Stimulated activated CD4-positive, alpha-beta T cell treated with anti-CD3 and anti-CD28 coated beads, TNF-alpha, amount 100 ng/mL, for 4 hours (primary cell): ENCODE results near the gene PRRT1B.
A peak's percentile ranks its signal among the peaks of the same experiment; 100 is the strongest.
"Not testable (repeated sequence)": the region's sequence is repeated elsewhere in the genome, so short reads cannot be mapped to it uniquely, and the experiment has no call there.

Experiments
- DNase-seq, 3 experiments: peaks; one replicate each; pipeline ENCODE4 v3.0.0-alpha.2; 2020; ENCODE audit warnings: low read depth in 3 of 3

PRRT1B gene

DNA sequence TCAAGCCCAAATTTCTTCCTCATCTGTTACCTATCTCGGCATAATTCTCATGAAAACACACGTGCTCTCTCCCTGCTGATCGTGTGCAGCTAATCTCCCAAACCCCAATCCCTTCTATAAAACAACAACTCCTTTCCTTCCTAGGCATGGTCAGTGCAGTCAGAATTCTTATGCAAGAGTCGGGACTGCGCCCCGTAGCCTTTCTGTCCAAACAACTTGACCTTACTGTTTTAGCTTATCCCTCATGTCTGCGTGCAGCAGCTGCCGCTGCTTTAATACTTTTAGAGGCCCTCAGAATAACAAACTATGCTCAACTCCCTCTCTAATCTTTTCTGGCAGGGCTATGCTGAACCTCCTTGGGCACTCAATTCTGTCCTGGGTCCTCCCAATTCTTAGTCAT, 5.1 kb downstream of the PRRT1B start:
- not testable (repeated sequence) for DNase-seq

DNA sequence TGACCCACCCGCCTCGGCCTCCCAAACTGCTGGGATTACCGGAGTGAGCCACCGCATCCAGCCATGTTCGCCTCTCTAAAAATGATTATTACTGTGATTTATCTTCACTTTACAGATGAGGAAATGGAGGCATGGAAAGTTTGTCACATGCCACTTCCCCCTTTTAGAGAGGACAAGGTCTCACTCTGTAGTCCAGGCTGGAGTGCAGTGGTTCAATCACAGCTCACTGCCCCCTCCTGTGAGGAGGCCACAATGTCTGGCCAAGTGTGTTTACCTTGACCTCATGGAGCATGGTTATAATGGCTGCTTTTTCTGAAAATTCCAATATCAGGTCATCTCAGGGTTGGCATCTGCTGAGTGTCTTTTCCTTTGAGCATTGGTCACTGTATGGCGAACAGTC, 6.7 kb downstream of the PRRT1B start:
- DNase-seq = no peak

DNA sequence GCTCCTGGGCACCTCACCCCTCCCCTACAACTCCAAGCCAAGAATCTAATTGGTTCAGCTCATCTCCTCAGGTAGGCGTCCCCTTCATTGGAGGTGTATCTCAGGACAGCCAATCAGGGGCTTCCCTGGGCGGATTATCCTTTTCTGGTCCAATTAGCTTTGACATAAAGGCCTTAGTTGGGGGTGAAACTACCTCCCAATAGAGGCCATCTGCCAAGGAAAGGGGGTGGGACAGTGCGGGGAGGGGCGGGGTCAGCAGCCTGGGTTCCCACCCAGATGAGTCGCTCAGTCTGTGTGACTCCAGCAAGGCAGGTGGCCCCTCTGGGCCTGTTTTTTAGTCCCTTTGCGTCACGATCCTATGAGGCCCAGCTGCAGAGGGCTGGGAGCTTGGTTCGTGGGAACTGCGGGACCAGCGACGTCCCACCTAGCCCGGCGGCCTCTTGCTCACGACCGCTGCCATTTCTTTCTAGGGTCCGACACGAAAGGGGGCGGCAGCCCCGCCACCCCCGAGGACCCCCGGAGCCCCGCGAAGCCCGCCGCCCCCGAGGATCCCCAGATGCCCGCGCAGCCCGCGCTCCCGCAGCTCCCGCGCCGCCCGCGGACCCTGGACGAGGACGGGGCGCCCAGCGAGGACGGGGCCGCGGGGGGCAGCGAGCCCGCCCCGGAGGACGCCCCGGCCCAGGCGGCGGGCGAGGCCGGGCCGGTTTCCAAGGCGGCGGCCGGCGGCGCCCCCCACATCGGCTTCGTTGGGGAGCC, 8.9 kb downstream of the PRRT1B start:
- DNase-seq = no peak

DNA sequence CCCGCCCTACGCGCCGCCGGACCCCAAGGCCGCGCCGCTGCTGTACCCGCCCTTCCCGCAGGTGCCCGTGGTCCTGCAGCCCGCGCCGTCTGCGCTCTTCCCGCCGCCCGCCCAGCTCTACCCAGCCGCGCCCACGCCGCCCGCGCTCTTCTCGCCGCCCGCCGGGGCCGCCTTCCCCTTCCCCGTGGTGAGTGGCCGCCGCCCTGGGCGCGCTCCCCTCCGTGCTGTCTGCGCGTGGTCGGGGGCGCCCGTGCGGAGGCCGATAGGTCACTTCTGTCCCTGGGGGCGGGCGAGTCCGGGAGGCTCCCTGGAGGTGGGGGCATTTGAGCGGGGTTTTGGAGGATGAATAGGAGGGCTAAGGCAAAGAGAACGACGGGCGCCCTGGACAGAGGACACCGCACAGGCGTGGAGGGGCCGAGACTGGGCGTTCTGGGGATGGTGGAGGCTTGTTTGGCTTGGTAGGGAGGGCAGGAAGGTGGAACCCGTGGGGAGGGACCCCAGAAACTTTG, 9.6 kb downstream of the PRRT1B start:
- DNase-seq = no peak

DNA sequence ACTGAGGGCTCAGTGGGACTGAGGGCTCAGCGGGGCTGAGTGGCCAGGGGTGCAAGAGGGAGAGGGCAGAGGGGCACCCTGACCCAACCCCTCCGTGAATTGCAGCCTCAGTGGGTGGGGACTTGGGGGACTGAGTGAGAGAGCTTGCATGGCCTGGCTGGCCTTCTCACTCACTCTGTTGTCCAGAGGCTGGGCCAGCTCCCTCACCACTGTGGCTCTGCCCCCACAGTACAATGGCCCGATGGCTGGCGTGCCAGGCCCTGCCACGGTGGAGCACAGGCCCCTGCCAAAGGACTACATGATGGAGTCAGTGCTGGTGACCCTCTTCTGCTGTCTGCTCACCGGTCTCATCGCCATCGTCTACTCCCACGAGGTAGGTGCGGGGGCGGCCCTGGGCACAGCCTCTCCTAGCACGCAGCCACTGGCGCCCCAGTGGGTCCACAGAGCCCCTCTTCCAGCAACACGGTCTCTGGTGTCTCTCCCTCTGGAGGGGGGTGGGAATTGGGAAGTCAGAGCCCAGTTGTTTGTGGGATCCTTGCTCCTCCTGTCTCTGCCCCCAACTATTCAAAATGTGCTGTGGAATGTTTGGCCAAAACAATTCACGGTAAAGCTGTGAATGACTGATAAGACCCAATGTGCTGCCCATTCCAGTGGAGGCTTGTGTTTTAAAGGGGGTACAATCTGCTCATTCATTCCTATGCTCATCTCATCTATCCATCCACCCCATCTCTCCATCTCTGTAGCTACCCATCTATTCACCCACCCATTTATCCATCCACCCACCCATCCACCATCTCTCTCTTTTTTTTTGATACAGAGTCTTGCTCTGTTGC, 10.7 kb downstream of the PRRT1B start:
- DNase-seq = no peak

DNA sequence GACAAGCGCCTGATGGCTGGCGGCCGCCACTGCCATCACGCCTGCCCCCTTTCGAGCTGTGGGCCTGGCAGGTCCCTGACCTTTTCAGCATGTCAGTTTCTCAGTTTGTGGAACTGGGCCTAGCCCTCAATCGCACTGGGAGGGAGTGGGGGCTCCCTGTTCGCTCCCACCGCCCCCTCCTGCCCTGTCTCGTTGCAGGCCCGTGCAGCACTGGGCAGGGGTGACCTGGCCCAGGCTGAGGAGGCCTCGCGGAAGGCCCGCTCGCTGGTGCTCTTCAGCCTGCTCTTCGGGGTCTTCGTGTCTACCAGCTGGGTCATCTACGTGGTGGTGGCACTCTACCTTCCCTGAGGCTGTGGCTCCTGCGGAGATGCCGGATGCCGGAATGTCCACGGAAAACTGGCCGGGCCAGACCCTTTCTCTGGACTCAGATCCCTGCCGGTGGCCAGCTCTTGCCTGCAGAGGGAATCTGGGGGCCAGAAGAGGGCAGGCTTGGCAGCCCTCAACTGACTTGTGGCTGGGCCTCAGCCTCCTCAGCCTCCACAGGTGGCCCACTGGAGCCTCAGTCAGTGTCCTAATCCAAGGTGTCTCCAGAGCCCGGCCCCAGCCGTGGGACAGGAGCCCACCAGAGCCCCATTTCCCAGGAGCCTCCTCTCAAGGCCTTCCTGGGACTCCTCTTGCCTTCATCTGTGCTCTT, 12.7 kb downstream of the PRRT1B start:
- DNase-seq = no peak

DNA sequence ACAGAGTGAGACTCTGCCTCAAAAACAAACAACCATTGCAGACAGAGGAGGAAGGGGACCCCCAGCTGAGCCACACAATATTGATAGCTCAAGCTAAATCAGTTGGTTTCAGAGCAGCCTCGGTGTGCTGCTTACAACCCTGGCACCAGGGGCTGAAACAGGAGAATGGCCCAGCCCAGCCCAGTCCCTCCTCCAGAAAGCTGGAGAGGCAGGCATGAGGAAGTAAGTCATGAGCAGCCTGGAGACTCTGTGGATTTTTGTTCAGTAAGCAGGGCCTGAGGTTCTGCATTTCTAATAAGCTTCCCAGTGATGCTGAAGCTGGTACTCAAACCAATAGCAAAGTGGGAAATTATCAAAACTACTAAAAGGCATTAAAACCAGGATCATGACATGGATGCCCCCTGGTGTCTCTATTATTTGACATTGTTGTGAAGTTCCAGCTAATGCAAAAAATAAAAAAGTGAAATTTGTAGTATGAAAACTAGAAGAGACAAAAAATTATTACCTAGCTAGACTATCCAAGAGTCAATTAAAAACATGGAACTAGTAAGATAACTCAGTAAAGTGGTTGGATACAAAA, 14.2 kb downstream of the PRRT1B start:
- DNase-seq = no peak

DNA sequence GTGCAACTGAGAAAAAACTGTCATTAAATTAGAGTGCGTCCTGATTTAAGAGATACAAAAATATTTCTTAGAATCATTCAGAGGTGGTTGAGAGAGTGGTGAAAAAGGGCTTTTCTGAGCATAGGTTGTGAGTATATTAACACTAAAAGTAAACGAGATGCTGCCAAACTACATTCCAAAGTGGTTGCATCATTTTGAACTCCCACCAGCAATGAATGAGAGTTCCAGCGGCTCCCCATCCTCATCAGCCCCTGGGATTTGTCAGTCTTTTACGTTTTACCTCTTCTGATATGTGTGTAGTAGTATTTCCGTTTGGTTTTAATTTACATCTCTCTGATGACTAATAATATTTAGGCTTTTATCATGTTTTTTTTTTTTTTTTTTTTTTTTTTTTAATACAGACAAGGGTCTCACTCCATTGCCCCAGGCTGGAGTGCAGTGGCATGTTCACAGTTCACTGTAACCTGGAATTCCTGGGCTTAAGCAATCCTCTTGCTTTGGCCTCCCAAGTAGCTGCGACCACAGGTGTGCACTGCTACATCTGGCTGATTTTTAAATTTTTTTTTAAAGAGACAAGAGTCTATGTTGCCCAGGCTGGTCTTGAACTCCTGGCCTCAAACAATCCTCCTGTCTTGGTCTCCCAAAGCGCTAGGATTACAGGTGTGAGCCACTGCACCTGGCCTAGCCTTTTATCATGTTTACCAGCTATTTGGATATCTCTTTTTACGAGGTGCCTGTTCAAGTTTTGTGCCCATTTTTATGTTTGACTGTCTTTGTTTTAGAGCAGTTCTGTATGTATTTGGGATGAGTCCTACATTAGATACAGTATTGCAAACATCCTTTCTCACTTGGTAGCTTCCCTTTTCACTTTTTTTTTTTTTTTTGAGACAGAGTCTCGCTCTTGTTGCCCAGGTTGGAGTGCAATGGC, 17.0 kb downstream of the PRRT1B start:
- no peak for DNase-seq

DNA sequence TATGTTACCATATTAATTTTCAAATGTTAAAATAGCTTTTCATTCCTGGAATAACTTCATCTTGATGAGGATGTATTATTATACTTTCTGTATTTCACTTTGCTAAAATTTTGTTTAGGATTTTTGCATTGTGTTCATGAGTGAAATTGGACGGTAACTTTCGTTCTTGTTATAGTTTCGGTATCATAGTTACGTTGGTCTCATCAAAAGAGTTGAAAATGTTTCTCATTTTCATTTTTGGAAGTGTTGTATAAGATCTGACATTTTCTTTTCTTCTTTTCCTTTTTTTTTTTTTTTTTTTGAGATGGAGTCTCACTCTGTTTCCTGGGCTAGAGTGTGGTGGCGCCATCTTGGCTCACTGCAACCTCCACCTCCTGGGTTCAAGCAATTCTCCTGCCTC, 20.0 kb downstream of the PRRT1B start:
- DNase-seq = no peak

DNA sequence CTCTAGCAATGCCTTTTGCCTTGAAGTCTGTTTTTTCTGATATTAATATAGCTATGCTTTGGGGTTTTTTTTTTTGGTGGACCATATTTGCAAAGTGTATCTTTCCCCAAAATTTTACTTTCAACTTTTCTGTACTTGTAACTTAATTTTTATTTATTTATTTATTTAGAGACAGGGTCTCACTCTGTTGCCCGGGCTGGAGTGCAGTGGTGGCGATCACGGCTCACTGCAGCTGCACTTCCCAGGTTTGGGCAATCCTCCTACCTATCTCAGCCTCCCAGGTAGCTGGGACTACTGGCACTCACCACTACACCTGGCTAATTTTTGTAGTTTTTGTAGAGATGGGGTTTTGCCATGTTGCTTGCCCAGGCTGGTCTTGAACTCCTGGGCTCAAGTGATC, 20.8 kb downstream of the PRRT1B start:
- no peak for DNase-seq

DNA sequence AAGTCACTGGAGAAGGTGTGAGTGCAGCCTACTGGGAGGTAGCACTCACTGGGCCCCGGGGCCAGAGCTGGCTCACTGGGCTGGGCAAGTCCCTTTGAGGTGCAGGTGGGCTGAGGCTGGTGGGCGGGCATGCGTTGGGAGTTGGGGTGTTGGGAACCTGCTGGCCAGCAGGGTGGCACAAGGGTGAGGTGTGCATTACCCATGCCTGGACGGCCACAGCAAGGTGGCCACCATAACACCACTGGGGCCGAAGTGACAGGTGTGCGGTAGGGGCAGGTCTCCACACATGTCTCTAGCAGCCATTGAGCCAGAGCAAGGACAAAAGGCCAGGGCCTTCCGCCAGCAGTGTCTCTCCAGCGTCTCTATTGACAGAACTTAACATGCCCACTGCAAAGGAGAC, 22.6 kb downstream of the PRRT1B start:
- no peak for DNase-seq

DNA sequence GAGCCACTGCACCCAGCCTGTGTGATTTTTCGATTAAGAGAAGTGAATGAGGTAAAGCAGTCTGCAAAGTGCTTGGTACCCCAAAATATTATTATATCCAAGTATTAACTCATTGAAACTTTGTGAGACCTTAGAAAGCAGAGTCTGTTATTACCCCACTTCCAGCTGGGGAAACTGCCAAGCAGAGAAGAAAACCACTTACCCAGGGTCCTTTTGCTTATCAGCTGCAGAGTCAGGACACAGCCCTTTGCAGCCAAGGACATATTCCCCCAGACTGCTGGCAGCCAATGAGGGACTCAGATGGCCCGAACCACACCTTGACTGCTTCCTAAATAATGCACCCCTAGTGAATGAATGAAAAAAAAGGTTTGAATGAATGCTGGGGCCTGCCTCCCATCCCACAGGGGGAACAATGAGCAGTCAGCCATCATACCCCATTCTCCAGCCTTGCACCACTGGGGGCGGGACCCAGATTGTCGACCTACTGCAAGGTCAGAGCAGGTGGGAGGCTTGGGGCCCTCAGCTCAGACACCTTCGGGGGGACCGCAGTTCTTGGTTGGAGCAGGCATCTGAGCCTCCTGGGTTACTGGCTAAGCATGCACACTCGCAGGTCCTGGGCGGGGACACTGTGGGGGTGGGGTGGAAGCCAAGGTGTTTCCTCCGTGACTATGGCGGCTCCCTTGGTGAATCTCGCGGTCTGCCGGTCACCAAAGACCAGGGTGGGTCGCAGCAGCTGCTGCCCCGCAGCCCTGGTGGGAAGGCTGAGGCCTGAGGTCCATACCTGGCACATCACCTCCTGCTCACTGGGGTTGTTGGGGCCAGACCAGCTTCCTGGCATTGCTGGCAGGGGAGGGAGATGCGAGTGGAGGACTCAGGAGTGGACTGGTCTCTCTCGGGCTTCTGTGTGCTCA, 29.7 kb downstream of the PRRT1B start:
- DNase-seq = no peak

DNA sequence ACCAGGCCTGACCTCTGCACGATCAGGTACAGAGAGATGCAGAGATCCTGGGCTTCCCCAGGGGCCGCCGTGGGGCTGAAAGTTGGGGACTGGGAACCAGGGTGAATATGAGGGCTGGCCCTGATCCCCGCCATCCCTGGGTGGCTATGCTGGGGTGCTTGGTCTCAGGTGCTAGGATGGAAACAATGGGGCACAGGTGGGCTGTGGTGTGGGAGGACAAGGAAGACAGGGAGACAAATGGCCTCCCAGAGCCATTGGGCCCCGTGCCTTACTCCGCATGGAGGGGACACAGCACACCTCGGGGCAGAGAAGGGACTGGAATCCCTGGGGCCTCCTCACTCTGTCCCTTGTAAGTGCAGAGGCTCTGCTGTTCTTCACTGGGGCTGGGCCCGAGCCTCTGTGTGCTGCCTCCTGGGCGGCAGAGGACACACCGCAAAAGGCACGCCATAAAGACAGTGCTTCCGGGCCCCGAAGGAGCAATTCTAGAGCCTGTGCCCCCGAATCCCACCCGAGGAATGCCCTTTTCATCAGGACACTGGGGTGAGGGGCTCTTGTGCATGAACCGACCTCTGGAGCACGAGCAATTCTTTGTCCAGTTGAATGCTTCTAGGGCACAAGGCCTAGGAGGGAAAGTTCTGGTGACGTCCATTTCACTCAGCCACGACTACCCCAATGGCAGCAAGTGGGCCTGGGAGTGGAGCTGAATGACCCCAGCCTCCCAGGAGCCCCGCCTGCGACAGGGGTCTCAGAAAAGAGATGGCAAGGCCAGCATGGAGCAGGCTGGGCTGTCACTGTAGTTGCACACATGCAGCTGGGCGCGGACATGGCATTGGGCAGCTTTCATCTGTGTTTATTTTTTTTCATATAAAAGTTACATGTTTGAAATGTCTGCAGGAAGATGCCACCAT, 30.9 kb downstream of the PRRT1B start:
- no peak for DNase-seq

DNA sequence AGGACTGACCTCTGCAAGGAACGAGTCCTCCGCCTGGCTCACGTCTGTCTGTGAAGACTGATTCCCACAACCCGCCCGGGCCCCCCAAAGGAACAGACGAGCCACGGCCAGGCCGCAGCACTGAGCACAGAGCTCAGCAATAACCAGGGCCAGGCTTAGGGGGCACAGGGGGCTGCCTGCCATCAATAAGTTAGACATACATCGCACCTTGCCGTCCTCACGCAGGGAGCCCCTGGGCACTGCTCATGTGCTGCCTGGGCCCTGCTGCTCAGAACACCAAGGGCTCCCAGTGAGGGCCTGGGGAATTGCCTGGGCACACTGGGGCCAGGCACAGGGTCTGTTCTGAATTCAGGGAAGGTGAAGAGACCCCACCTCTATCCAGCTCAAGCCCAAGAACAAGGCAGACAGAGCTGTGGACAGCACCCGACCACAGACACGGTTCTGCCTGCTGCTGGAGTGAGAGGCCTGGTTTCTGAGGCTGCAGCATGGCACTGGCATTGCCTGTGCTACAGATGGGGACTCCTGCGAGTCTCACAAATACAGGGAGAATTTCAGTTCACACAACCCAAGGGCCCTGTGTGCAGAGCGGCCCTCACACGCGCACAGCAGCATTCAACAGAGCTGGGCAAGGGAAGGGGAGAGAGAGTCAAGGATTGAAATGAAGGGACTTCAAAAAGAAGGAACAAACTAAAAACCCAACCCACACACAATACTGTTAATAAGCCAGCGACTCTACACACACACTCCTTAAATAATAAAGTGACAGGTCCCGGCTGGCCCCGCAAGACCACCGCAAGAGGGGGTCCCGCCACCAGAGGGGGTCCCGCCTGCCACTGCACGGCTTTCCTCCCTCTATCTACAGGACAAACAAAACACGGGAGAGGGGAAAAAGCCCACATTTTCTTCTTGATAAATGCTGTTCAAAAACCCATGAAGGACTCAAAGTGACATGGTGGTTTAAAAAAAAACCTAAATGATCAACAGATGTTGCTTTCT, 32.0 kb downstream of the PRRT1B start:
- DNase-seq = no peak

DNA sequence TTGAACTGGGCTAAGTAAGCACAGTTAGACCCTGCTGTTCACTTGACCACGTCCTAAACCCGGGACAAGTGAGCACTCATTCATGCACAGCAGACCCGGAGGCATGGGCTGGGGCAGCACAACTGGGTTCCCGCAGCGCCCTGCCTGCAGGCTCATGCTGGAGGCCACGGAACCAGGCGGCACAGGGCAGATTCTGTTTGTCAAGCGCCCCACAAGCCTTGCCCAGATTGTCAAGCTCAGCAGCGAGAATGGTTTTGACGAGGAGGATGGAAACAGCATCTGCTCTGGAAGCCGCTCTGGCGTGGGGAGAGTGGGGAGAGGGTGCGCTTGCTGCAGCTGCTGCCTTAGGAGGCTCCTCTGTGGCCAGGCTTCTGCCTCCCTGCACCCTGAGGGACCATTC, 32.7 kb downstream of the PRRT1B start:
- no peak for DNase-seq

DNA sequence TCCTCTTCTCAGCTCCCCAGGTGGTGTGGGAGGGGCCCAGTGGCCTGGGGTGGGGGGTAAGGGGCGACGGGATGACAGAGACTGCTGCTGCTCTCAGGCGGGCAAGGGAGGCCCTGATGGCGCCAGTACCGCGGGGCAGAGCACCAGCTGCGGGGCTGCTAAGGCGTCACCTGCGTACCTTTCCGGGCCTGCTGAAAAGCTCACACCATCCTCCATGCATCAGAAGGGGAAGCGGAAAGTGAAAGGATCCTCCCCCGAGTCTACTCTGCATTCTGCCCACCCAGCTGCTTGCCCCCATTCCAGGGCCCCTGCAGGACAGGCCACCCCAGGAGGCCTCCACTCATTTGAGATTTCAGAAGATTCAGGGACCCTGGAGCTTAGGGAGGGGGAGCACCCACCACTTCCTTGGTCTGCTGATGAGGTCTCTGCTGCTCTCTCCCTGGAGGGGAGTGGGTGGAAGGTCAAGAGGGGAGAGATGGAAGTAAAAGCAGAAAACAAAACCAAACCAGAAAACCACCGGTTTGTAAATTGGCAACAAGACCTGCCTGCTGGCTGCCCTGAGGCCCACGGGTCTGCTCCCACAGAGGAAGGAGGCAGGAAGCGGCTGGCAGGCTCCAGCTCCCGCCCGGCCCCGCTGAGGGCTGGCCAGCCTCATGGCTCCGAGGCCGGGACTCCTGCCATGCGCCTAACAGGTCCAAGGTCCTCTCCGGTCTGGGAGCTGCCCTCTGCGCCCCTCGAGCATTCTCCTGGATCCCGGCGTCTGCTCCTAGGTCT, 33.6 kb downstream of the PRRT1B start:
- peak in 2 of 3 experiments; percentile 14 to 22 for DNase-seq

DNA sequence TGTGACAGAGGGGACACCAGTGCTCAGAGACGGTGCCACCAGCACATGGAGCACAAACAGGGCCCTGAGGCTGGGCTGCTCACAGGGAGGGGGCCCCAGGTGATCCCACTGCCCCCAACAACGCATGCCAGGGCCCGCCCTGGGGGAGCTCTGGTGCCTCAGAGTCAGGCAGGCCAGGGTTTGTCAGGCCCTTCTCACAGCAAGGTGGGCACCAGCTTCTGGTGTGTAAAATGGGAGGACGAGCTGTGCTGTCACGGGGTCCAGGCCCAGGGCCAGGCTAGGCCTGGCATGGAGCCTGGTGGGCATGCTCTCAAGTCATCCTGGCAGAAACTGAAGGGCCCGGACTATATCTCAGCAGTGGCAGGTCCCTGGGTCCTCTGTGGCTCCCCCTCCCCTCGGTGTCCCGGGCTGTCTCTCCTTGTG, 34.5 kb downstream of the PRRT1B start:
- DNase-seq = no peak
